HEK293 (cell line): ENCODE data around the gene IFT80.

ENCODE experiments used
- CTCF ChIA-PET: fragments of 350-600 bp; formaldehyde crosslinking; extraction: SDS; loops from one replicate; lab custom pipeline; 2021; ENCODE audit warnings: antibody characterized with exemption; lab: Yijun Ruan, JAX
- POLR2A ChIA-PET: fragments of 300-600 bp; formaldehyde crosslinking; extraction: SDS; loops from one replicate; lab custom pipeline; 2020; ENCODE audit warnings: antibody characterized with exemption, inconsistent platforms; lab: Yijun Ruan, JAX
- H3K27ac ChIP-seq: fragments of 200-500 bp; sonication (Bioruptor generic); 2 replicates; pipeline ENCODE4 v1.5.1; 2014; ENCODE audit warnings: low read depth, low read length, control low read depth, inconsistent platforms; ENCODE audit errors: extremely low read depth
- H3K36me3 ChIP-seq, 2 experiments: fragments of 200-500 bp in 1 of 2; sonication (Bioruptor generic) in 1 of 2; 1 replicate in 1 of 2; 2 replicates in 1 of 2; pipeline ENCODE4 v1.5.1; 2014 to 2017; ENCODE audit warnings: inconsistent platforms in 2 of 2, low read length in 2 of 2; ENCODE audit not compliant: control insufficient read depth in 2 of 2, insufficient read depth in 1 of 2
- H3K4me1 ChIP-seq: fragments of 200-500 bp; sonication (Bioruptor generic); 2 replicates; pipeline ENCODE4 v1.5.1; 2014; ENCODE audit warnings: mild to moderate bottlenecking, low read length, inconsistent platforms; ENCODE audit not compliant: control insufficient read depth, insufficient read depth
- H3K4me3 ChIP-seq: 2 replicates; pipeline ENCODE4 v1.5.1; 2011; ENCODE audit warnings: low read depth, mild to moderate bottlenecking, control low read depth, low read length, moderate library complexity
- H3K9me3 ChIP-seq: fragments of 200-500 bp; sonication (Bioruptor generic); 2 replicates; pipeline ENCODE4 v1.5.1; 2014; ENCODE audit warnings: low read depth, low read length, inconsistent platforms; ENCODE audit not compliant: control insufficient read depth, insufficient read depth
- OSR2 ChIP-seq: fragments of 450-650 bp; formaldehyde crosslinking; IDR thresholded peaks from 2 replicates; pipeline ENCODE4 v1.5.1; 2016; ENCODE audit warnings: missing biosample characterization, missing genetic modification characterization
- PRDM6 ChIP-seq: fragments of 450-650 bp; formaldehyde crosslinking; IDR thresholded peaks from 2 replicates; pipeline ENCODE4 v1.5.1; 2017; ENCODE audit warnings: missing biosample characterization, missing genetic modification characterization
- REST ChIP-seq: fragments of 450-650 bp; formaldehyde crosslinking; IDR thresholded peaks from 2 replicates; pipeline ENCODE4 v1.5.1; 2016; ENCODE audit warnings: missing biosample characterization, missing genetic modification characterization
- WT1 ChIP-seq: fragments of 450-650 bp; formaldehyde crosslinking; IDR thresholded peaks from 2 replicates; pipeline ENCODE4 v1.5.1; 2016; ENCODE audit warnings: missing biosample characterization, missing genetic modification characterization
- YY2 ChIP-seq: fragments of 450-650 bp; formaldehyde crosslinking; IDR thresholded peaks from 2 replicates; pipeline ENCODE4 v1.5.1; 2016; ENCODE audit warnings: missing biosample characterization, missing genetic modification characterization
- ZBTB1 ChIP-seq: fragments of 450-650 bp; formaldehyde crosslinking; IDR thresholded peaks from 2 replicates; pipeline ENCODE4 v1.5.1; 2016; ENCODE audit warnings: missing biosample characterization, missing genetic modification characterization
- ZBTB8A ChIP-seq: fragments of 450-650 bp; formaldehyde crosslinking; IDR thresholded peaks from 2 replicates; pipeline ENCODE4 v1.5.1; 2016; ENCODE audit warnings: missing biosample characterization, missing genetic modification characterization
- ZFHX2 ChIP-seq: fragments of 450-650 bp; formaldehyde crosslinking; conservative IDR thresholded peaks from 2 replicates; pipeline ENCODE4 v1.5.1; 2016; ENCODE audit warnings: missing biosample characterization, missing genetic modification characterization
- ZNF24 ChIP-seq: fragments of 450-650 bp; formaldehyde crosslinking; IDR thresholded peaks from 2 replicates; pipeline ENCODE4 v1.5.1; 2016; ENCODE audit warnings: missing biosample characterization, missing genetic modification characterization
- ZNF266 ChIP-seq: fragments of 450-650 bp; formaldehyde crosslinking; IDR thresholded peaks from 2 replicates; pipeline ENCODE4 v1.5.1; 2016; ENCODE audit warnings: missing biosample characterization, missing genetic modification characterization, low read depth
- ZNF350 ChIP-seq: fragments of 450-650 bp; formaldehyde crosslinking; IDR thresholded peaks from 2 replicates; pipeline ENCODE4 v1.5.0; 2017; ENCODE audit warnings: missing biosample characterization, mild to moderate bottlenecking, missing genetic modification characterization
- ZNF423 ChIP-seq: fragments of 450-650 bp; formaldehyde crosslinking; IDR thresholded peaks from 2 replicates; pipeline ENCODE4 v1.5.1; 2016; ENCODE audit warnings: missing biosample characterization, missing genetic modification characterization
- ZNF433 ChIP-seq: fragments of 450-650 bp; formaldehyde crosslinking; IDR thresholded peaks from 2 replicates; pipeline ENCODE4 v1.5.1; 2016; ENCODE audit warnings: missing biosample characterization, missing genetic modification characterization, low read depth
- ZNF623 ChIP-seq: fragments of 450-650 bp; formaldehyde crosslinking; IDR thresholded peaks from 2 replicates; pipeline ENCODE4 v1.5.1; 2016; ENCODE audit warnings: missing biosample characterization, missing genetic modification characterization
- ZNF664 ChIP-seq: fragments of 450-650 bp; formaldehyde crosslinking; IDR thresholded peaks from 2 replicates; pipeline ENCODE4 v1.5.1; 2016; ENCODE audit warnings: missing biosample characterization, missing genetic modification characterization
- ZNF677 ChIP-seq: fragments of 450-650 bp; IDR thresholded peaks from 2 replicates; pipeline ENCODE4 v1.5.0; 2018; ENCODE audit warnings: missing biosample characterization, mild to moderate bottlenecking, missing genetic modification characterization, moderate library complexity
- ZNF701 ChIP-seq: fragments of 450-650 bp; formaldehyde crosslinking; IDR thresholded peaks from 2 replicates; pipeline ENCODE4 v1.5.1; 2016; ENCODE audit warnings: missing biosample characterization, missing genetic modification characterization
- ZNF785 ChIP-seq: fragments of 450-650 bp; formaldehyde crosslinking; IDR thresholded peaks from 2 replicates; pipeline ENCODE4 v1.5.1; 2016; ENCODE audit warnings: missing biosample characterization, missing genetic modification characterization
- ZSCAN23 ChIP-seq: fragments of 450-650 bp; formaldehyde crosslinking; IDR thresholded peaks from 2 replicates; pipeline ENCODE4 v1.5.1; 2016; ENCODE audit warnings: missing biosample characterization, missing genetic modification characterization
- ZSCAN4 ChIP-seq: fragments of 450-650 bp; formaldehyde crosslinking; IDR thresholded peaks from 2 replicates; pipeline ENCODE4 v1.5.1; 2017; ENCODE audit warnings: missing biosample characterization, missing genetic modification characterization
- ZXDB ChIP-seq: fragments of 450-650 bp; formaldehyde crosslinking; IDR thresholded peaks from 2 replicates; pipeline ENCODE4 v1.5.1; 2016; ENCODE audit warnings: missing biosample characterization, missing genetic modification characterization

Gene IFT80

GRCh38 chr3:160381470-160381869, 17.6 kb downstream of the IFT80 start (continued):
- TF ChIP-seq ZSCAN4 (no peak), YY2 (tag by site-specific recombination) (no peak), ZBTB8A (tag by site-specific recombination) (no peak), ZSCAN23 (tag by site-specific recombination) (no peak), ZNF701 (tag by site-specific recombination) (no peak), REST (tag by site-specific recombination) (no peak)
- TF ChIP-seq, all 188 proteins: peak for 0

GRCh38 chr3:160379628-160380214, 19.3 kb downstream of the IFT80 start:
- Histone ChIP-seq H3K9me3 (no peaks in the 10 kb centered on the region), H3K4me3 (no peak overlapping the region), H3K36me3 (peaks cover 0 to 23% of the 10 kb centered on the region in 2 experiments; a peak in 1 of 3 replicates), H3K4me1 (no peaks in the 10 kb centered on the region; the same call in 1 of the 2 replicates), H3K27ac (no peak overlapping the region)
- CTCF ChIA-PET = interaction anchor here (0.7 kb wide), 1 partner anchor 1470 kb away, joined by 3 read pairs; no protein-coding TSS in a partner anchor
- POLR2A ChIA-PET = no interaction called here
- peak; percentile 48 for TF ChIP-seq PRDM6 (tag by site-specific recombination)
- no peak for TF ChIP-seq ZNF24 (tag by site-specific recombination)
- TF ChIP-seq WT1 (tag by site-specific recombination) = no peak
- no peak for TF ChIP-seq ZNF785 (tag by site-specific recombination)
- peak; percentile 93 for TF ChIP-seq ZNF664 (tag by site-specific recombination)
- no peak for TF ChIP-seq ZNF266 (tag by site-specific recombination)
- TF ChIP-seq ZNF423 (tag by site-specific recombination) = no peak
- TF ChIP-seq, all 188 proteins: peak for 2

GRCh38 chr3:160378331-160379109, 20.5 kb downstream of the IFT80 start:
- Histone ChIP-seq H3K9me3 (no peaks in the 10 kb centered on the region), H3K27ac (no peak overlapping the region), H3K36me3 (peaks cover 0 to 35% of the 10 kb centered on the region in 2 experiments; a peak in 1 of 3 replicates), H3K4me1 (no peaks in the 10 kb centered on the region; the same call in 1 of the 2 replicates), H3K4me3 (no peak overlapping the region)
- TF ChIP-seq ZNF677 (tag by site-specific recombination) = no peak
- TF ChIP-seq ZFHX2 = no peak
- TF ChIP-seq OSR2 = no peak
- no peak for TF ChIP-seq ZNF623 (tag by site-specific recombination)
- TF ChIP-seq ZXDB (tag by site-specific recombination) = no peak
- TF ChIP-seq ZBTB1 (tag by site-specific recombination) = no peak
- no peak for TF ChIP-seq ZNF433 (tag by site-specific recombination)
- TF ChIP-seq ZNF350 = no peak
- ChIA-PET CTCF (no interaction called here), POLR2A (no interaction called here)
